ENCODE measurements around the gene FRRS1. TPM values are rescaled to one million over a fixed set of nuclear protein-coding genes. Genes with fewer than 3 reads are reported as not detected.

The FRRS1 gene
- total RNA-seq, 4 donors from 2014 or later, result 3.6 to 13.1 (median 7.3) TPM

DNA sequence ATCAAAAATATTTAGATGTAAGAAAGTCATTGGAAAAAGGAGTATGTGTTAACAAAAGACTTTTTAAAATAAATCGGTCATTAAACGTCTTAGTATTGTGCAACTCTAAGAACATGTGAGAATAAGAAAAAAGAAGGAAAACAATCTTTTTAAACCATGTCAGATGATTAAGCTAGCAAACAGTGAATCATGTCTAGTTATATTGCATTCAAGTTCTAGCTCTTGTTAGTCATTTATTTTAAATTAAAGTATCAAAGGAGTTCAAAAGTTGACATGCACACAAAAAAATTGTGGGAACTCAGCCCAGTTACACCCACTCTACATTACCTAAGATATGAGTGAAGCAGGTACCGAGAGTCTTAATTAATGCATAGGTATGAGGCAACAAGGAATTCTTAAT, 9.8 kb downstream of the FRRS1 start:
- ATAC-seq (ENCODE audit: low FRiP score) (peak; percentile 82), DNase-seq (ENCODE audit: low spot score) (no peak)
- TF ChIP-seq, protein P1, sequence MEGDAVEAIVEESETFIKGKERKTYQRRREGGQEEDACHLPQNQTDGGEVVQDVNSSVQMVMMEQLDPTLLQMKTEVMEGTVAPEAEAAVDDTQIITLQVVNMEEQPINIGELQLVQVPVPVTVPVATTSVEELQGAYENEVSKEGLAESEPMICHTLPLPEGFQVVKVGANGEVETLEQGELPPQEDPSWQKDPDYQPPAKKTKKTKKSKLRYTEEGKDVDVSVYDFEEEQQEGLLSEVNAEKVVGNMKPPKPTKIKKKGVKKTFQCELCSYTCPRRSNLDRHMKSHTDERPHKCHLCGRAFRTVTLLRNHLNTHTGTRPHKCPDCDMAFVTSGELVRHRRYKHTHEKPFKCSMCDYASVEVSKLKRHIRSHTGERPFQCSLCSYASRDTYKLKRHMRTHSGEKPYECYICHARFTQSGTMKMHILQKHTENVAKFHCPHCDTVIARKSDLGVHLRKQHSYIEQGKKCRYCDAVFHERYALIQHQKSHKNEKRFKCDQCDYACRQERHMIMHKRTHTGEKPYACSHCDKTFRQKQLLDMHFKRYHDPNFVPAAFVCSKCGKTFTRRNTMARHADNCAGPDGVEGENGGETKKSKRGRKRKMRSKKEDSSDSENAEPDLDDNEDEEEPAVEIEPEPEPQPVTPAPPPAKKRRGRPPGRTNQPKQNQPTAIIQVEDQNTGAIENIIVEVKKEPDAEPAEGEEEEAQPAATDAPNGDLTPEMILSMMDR (IDR thresholded peaks at IDR 0.05), result no peak

DNA sequence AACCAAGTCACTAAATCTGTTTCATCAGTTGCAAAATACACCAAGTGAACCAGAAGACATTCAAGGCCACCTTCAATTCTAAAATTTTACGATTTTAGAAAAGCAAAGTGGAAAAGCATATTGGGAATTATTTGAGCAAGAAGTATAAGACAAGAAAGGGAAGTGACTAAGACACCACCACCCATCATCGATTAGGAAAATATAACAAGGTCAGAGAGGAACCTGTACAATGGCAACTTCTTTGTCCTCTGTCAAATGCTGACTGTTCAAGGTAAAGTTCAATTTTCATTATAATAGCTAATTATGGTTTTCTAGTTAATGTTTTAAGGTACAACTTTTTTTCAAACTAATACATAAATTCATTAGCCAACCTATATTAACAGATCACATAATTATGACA, 10.8 kb downstream of the FRRS1 start:
- TF ChIP-seq, protein P1 (IDR thresholded peaks at IDR 0.05), result no peak
- DNase-seq (ENCODE audit: low spot score) (no peak), ATAC-seq (ENCODE audit: low FRiP score) (no peak)

DNA sequence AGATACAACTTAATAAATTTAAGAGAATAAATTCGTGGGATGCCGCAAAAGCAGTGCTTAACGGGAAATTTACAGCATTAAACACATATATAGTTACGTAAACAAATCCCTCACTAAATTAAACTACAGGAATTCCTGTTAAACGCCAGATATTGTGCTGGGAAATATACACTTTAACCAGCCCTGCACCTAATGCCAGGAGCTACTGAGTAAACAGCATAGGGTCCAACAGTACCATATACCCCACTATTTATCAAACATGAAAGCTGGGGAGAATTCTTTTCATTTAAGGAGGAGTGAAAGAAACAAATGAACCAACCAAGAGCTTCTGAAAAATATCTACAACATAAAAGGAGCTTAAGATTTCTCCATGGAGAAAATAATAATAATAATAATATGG, 11.7 kb downstream of the FRRS1 start:
- TF ChIP-seq, protein P1 (IDR thresholded peaks at IDR 0.05), result no peak
- DNase-seq (ENCODE audit: low spot score), result no peak
- ATAC-seq (ENCODE audit: low FRiP score), result no peak

DNA sequence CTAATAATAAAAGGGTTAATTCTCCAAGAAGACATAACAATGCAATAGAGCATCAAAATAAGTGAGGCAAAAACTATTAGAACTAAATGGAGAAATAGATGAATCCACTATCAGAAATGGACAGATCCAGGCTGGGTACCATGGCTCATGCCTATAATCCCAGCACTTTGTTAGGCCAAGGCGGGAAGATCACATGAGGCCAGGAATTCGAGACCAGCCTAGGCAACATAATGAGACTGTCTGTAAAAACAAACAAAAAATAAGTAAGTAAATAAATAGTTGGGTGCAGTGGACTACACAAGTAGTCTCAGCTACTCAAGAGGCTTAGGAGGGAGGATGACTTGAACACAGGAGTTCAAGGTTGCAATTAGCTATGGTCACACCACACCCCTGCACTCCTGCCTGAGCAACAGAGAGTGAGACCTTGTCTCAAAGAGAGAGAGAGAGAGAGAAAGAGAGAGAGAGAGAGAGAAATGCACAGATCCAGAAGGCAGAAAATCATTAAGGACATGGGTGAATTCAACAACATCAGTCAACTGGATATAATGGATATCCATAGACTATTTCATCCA, 12.3 kb downstream of the FRRS1 start:
- TF ChIP-seq, protein P1 (IDR thresholded peaks at IDR 0.05), result no peak
- ATAC-seq (ENCODE audit: low FRiP score) (no peak), DNase-seq (ENCODE audit: low spot score) (no peak)

DNA sequence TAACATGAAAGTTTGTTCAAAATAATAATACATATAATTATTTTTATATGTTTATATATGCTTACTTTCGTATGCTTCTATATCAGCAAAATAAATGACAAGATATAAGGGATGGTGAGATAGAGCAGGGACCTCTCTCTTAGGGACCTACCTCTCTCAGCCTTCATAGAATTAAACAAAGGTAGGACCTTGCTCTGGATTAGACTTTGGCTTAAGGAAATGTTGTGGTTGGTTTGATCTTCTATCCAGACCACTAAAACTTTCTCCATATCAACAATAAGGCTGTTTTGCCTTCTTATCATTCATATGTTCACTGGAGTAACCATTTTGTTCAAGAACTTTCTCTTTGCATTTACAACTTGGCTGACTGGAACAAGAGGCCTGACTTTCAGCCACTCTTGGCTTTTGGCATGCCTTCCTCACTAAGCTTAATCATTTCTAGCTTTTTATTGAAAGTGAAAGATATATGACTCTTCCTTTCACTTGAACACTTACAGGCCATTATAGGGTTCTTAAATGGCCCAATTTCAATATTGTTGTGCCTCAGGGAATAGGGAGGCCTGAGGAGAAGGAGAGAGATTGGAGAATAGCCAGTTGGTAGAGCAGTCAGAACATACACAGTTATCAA, 14.4 kb downstream of the FRRS1 start:
- TF ChIP-seq, protein P1 (IDR thresholded peaks at IDR 0.05), result no peak
- DNase-seq (ENCODE audit: low spot score), result no peak
- ATAC-seq (ENCODE audit: low FRiP score), result no peak

DNA sequence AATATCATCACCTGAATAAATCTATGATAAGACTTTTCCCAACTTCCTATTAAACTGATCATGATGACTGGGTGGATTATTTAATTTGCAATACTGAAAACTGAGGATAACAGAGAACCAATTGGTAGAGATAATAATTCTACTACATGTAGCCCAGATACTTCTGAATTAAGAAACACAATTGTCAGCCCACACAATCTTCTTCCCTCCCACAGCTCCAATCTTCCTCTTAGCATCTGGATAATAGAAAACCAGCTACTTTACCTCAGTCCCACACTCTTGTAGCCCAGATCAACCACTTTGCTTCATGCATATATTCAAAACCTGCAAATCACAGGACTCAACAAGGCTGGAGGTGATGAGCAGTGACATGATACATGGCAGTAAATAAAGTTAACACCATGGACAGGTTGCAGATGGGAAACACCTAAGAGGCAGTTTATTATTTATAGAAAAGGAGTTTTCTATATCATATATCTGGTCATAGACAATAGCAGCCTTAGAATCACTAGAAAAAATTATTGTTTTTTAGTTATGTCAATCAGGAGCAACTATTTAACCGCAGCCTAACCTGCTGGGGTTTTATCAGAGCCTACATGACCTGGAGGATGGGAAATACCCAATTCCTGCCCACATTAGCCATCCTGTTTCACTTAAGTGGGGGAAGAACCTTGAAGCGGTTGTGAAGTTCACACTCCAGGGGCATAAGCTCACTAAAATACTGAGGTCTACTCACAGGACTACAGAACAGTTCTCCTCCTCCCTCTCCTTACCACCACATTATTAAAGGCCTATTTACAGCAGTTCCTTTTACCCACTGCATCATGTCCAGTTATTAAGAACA, 16.7 kb downstream of the FRRS1 start:
- ATAC-seq (ENCODE audit: low FRiP score) (no peak), DNase-seq (ENCODE audit: low spot score) (no peak)
- TF ChIP-seq, protein P1 (IDR thresholded peaks at IDR 0.05), result no peak
